Skeletal muscle tissue (tissue), 4 donors: Measurements from ENCODE around the gene SEC14L5. TPM values are rescaled to one million over a fixed set of nuclear protein-coding genes. Genes with fewer than 3 reads are reported as not detected.

Experiments
- H3K27ac ChIP-seq: one replicate; pipeline ENCODE4 v1.7.0; 2013; ENCODE audit warnings: mild to moderate bottlenecking, low read depth, low read length, inconsistent platforms
- H3K27me3 ChIP-seq, 3 donors: one replicate each; pipeline ENCODE4 v1.7.0; 2013; ENCODE audit warnings: low read length in 3 of 3; ENCODE audit not compliant: control insufficient read depth in 3 of 3, insufficient read depth in 3 of 3
- H3K36me3 ChIP-seq, 3 donors: one replicate each; pipeline ENCODE4 v1.7.0; 2013; ENCODE audit warnings: low read length in 3 of 3; ENCODE audit not compliant: control insufficient read depth in 3 of 3, insufficient read depth in 3 of 3
- H3K4me1 ChIP-seq, 3 donors: one replicate each; pipeline ENCODE4 v1.7.0; 2013; ENCODE audit warnings: low read length in 3 of 3, mild to moderate bottlenecking in 3 of 3; ENCODE audit not compliant: control insufficient read depth in 3 of 3, insufficient read depth in 3 of 3
- H3K4me3 ChIP-seq, 3 donors: one replicate each; pipeline ENCODE4 v1.7.0; 2013; ENCODE audit warnings: low read length in 3 of 3
- H3K9ac ChIP-seq, 3 donors: one replicate each; pipeline ENCODE4 v1.7.0; 2013; ENCODE audit warnings: low read length in 3 of 3, mild to moderate bottlenecking in 3 of 3, moderate library complexity in 2 of 3, low read depth in 1 of 3
- H3K9me3 ChIP-seq, 3 donors: one replicate each; pipeline ENCODE4 v1.7.0; 2013; ENCODE audit warnings: low read length in 3 of 3; ENCODE audit not compliant: control insufficient read depth in 3 of 3
- total RNA-seq: library from RNA; depleted of rRNA; stranded (reverse); fragments of >200 nt; gene quantifications from one replicate; pipeline ENCODE4 v1.2.3, GENCODE V29; 2014
- donor health status: Osteomylitis.

The SEC14L5 gene
- total RNA-seq, 1 donor from 2014 or later, result 1.0 TPM

DNA sequence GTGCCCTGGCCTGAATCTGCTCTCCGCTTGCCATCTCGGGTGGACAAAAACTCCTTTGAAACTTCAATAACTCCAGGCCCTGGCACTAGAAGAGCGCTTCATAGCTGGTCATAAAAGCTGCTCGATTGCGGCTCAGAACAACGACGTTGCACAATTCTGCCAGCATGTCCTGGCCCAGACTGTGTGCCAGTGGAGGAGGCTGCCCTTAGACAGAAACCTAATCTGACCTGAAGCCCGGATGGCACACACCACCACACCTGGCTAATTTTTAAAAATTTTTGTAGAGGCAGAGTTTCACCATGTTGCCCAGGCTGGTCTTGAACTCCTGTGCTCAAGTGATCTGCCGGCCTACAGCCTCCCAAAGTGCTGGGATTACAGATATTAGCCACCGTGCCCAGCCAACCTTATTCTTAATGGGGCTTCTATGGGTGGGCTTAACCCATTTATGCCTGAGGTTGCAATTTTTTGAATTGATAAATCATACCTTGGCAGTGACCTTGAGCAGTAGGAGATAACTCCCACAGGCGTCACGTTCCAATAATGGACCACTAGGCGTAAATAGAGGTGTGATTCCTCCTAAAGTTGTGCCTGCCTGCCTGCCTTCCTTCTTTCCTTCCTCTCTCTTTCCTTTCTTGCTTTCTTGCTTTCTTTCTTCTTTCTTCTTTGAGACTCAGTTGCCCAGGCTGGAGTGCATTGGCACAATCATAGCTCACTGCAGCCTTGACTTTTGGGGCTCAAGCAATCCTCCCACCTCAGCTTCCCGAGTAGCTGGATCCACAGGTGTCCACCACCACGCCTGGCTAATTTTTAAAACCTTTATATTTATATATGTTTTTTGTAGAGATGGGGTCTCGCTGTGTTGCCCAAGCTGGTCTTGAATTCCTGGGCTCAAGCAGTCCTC is 20.1 kb upstream of the SEC14L5 start:
- Histone ChIP-seq H3K27ac (no peak overlapping the region), H3K4me1 (peaks cover 25 to 29% (median 25%) of the 10 kb centered on the region in 3 donors), H3K27me3 (peaks cover 5 to 32% (median 20%) of the 10 kb centered on the region in 3 donors), H3K4me3 (peak overlapping the region in 1 of 3 donors; percentile 57), H3K36me3 (no peaks in the 10 kb centered on the region), H3K9me3 (no peaks in the 10 kb centered on the region), H3K9ac (peak overlapping the region in 1 of 3 donors; percentile 70)

- Histone ChIP-seq H3K27me3 (peaks cover 4 to 30% (median 17%) of the 10 kb centered on the region in 3 donors), H3K9ac (no peak overlapping the region)
Observed at GRCh38 chr16:4938683-4939030, 19.5 kb upstream of the SEC14L5 start.

DNA sequence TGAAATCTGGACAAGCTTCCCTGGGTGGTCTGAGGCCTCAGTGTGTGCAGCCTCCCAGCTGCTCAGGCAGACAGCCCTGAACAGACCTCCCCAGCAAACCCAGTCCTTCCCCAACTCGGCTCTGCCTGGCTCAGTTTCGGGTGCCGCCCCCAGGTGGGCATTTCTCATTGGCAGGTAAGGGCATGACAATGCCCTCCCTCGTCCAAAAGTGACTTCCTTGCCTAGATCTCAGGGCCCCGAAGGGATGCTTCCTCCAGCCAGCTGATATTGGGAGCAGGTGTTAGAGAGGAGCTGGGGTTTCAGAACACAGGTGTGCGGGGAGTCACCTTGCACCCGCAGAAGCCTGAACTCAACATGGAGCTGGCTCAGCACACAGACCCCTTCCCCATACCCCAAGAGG is 17.4 kb upstream of the SEC14L5 start:
- Histone ChIP-seq H3K4me3 (no peak overlapping the region), H3K4me1 (peaks cover 31 to 40% (median 34%) of the 10 kb centered on the region in 3 donors), H3K27me3 (peaks cover 0 to 16% (median 8%) of the 10 kb centered on the region in 3 donors), H3K9me3 (no peaks in the 10 kb centered on the region), H3K27ac (no peak overlapping the region), H3K36me3 (no peaks in the 10 kb centered on the region), H3K9ac (no peak overlapping the region)

More at GRCh38 chr16:4938683-4939030, 19.5 kb upstream of the SEC14L5 start:
- Histone ChIP-seq H3K9me3 (no peaks in the 10 kb centered on the region), H3K4me3 (no peak overlapping the region), H3K36me3 (no peaks in the 10 kb centered on the region), H3K4me1 (peaks cover 32 to 35% (median 32%) of the 10 kb centered on the region in 3 donors), H3K27ac (no peak overlapping the region)

DNA sequence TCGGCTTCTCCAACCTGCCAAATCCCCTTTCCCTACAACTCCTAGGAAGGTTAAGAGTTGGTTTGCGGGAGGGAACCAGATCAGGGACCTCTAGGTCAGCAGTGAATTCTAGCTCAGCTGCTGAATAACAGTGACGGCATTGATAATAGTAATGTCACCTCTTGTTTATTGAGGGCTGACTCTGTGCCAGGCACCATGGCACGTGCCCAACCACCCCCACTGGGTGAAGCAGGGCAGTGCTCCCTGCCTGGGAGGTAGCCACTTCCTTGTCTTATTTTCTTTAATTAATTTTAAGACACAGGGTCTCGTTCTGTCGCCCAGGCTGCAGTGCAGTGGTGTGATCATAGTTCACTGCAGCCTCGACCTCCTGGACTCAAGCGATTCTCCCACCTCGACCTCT is 15.6 kb upstream of the SEC14L5 start:
- Histone ChIP-seq H3K27ac (peak overlapping the region; percentile 46), H3K36me3 (no peaks in the 10 kb centered on the region), H3K9me3 (no peaks in the 10 kb centered on the region), H3K9ac (peak overlapping the region in 1 of 3 donors; percentile 54), H3K27me3 (peaks cover 0 to 7% (median 0%) of the 10 kb centered on the region in 3 donors), H3K4me3 (no peak overlapping the region), H3K4me1 (peaks cover 23 to 35% (median 26%) of the 10 kb centered on the region in 3 donors)

- H3K4me1 ChIP-seq, result peaks cover 21 to 34% (median 25%) of the 10 kb centered on the region in 3 donors
- H3K9ac ChIP-seq, result peak overlapping the region in 1 of 3 donors; percentile 33
- no peaks in the 10 kb centered on the region for H3K9me3 ChIP-seq
- H3K27ac ChIP-seq, result peak overlapping the region; percentile 9
- no peak overlapping the region for H3K4me3 ChIP-seq
- H3K27me3 ChIP-seq, result peaks cover 3 to 8% (median 4%) of the 10 kb centered on the region in 3 donors
- no peaks in the 10 kb centered on the region for H3K36me3 ChIP-seq
Observed at GRCh38 chr16:4944333-4945281, 13.5 kb upstream of the SEC14L5 start.

DNA sequence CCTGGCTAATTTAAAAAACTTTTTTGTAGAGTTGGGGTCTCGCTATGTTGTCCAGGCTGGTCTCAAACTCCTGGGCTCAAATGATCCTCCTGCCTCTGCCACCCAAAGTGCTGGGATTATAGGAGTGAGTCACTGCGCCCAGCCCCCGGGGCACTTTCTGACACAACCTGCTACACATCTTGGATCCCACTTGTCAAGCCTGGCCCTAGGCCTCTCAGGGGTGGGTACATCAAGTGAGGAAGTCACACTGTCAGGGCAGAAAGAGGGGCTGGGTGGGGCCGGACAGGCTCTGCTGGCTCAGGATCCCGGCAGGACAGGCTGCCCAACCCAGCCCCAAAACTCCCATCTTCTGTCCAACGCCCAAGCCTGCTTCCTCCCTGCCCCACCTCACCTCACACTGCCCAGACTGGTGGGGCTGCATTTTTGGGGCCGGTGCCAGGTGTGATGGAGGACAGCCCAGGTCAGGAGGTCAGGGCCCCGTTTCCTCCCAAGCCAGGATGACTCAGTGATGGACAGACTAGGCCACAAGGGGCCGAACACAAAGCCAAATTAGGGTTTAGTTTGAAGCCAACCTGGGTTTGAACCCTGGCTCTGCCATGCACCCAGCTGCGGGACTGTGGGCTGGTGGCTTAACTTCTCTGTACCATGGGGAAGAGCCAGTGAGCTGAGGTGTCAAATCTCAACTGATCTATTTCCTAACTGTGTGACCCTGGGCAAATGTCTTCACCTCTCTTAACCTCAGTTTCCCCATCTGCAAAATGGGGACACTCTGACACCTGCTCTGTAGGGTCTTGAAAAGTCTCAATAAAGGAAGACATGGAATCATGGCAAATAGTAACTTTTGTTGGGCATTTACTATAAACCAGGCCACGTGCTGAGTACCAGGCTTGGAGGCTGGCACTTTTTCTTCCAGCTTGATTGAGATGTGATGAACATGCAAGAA is 12.3 kb upstream of the SEC14L5 start:
- H3K27me3 ChIP-seq, result peaks cover 3 to 8% (median 4%) of the 10 kb centered on the region in 3 donors
- peaks cover 21 to 34% (median 25%) of the 10 kb centered on the region in 3 donors for H3K4me1 ChIP-seq
- H3K27ac ChIP-seq, result no peak overlapping the region
- H3K36me3 ChIP-seq, result no peaks in the 10 kb centered on the region
- H3K9ac ChIP-seq, result no peak overlapping the region
- no peak overlapping the region for H3K4me3 ChIP-seq
- H3K9me3 ChIP-seq, result no peaks in the 10 kb centered on the region

- Histone ChIP-seq H3K27ac (no peak overlapping the region), H3K27me3 (peaks cover 3 to 5% (median 4%) of the 10 kb centered on the region in 3 donors)
Observed at GRCh38 chr16:4946917-4947316, 11.2 kb upstream of the SEC14L5 start.

GRCh38 chr16:4947722-4948503 is 10.2 kb upstream of the SEC14L5 start:
- Histone ChIP-seq H3K36me3 (no peaks in the 10 kb centered on the region), H3K9ac (no peak overlapping the region), H3K4me3 (no peak overlapping the region), H3K27ac (no peak overlapping the region), H3K9me3 (no peaks in the 10 kb centered on the region), H3K4me1 (peaks cover 16 to 28% (median 19%) of the 10 kb centered on the region in 3 donors), H3K27me3 (peaks cover 3 to 5% (median 4%) of the 10 kb centered on the region in 3 donors)

More at GRCh38 chr16:4946917-4947316, 11.2 kb upstream of the SEC14L5 start:
- Histone ChIP-seq H3K4me1 (peaks cover 21 to 34% (median 25%) of the 10 kb centered on the region in 3 donors), H3K36me3 (no peaks in the 10 kb centered on the region), H3K9me3 (no peaks in the 10 kb centered on the region), H3K4me3 (no peak overlapping the region), H3K9ac (no peak overlapping the region)
